HFFc6 (cell line): Measurements from ENCODE around the gene OR2T29. TPM values are rescaled to one million over a fixed set of nuclear protein-coding genes. Genes with fewer than 3 reads are reported as not detected.
"Not testable (repeated sequence)": the region's sequence is repeated elsewhere in the genome, so short reads cannot be mapped to it uniquely, and the experiment has no call there.

Experiments used
- DNase-seq: peaks from one replicate; pipeline ENCODE4 v3.0.0-alpha.2; 2018
- H3K27ac Mint-ChIP-seq: 2 replicates; pipeline ENCODE4 v1.8.0; 2020; ENCODE audit warnings: mild to moderate bottlenecking, mixed read lengths
- H3K27me3 Mint-ChIP-seq: 2 replicates; pipeline ENCODE4 v1.8.0; 2021; ENCODE audit warnings: mild to moderate bottlenecking, moderate library complexity, mixed read lengths; ENCODE audit not compliant: insufficient read depth
- H3K36me3 Mint-ChIP-seq: 2 replicates; pipeline ENCODE4 v1.8.0; 2021; ENCODE audit warnings: low read depth, mixed read lengths
- H3K4me1 Mint-ChIP-seq: 2 replicates; pipeline ENCODE4 v1.8.0; 2020; ENCODE audit warnings: low read depth, mixed read lengths
- H3K4me3 Mint-ChIP-seq: 2 replicates; pipeline ENCODE4 v1.8.0; 2020; ENCODE audit warnings: mild to moderate bottlenecking, moderate library complexity, mixed read lengths
- H3K9me3 Mint-ChIP-seq: 2 replicates; pipeline ENCODE4 v1.8.0; 2020; ENCODE audit warnings: mild to moderate bottlenecking, mixed read lengths
- total RNA-seq, 6 experiments: library from RNA; stranded (reverse); fragmentation: NEBNext Ultra II Directional; extraction: Animal tissue kit (Norgen Biotek cat#: 25700); gene quantifications; 2 replicates in 1 of 6; 3 replicates in 5 of 6; pipeline ENCODE4 v1.2.3, GENCODE V29; 2021
- TF ChIP-seq, protein P1 (sequence below): fragments of 200-600 bp; sonication (generic); IDR thresholded peaks from 2 replicates; pipeline ENCODE4 v1.5.0; 2021; ENCODE audit warnings: antibody characterized with exemption, mild to moderate bottlenecking

Gene OR2T29
- total RNA-seq, 6 experiments from 2014 or later = not detected

DNA sequence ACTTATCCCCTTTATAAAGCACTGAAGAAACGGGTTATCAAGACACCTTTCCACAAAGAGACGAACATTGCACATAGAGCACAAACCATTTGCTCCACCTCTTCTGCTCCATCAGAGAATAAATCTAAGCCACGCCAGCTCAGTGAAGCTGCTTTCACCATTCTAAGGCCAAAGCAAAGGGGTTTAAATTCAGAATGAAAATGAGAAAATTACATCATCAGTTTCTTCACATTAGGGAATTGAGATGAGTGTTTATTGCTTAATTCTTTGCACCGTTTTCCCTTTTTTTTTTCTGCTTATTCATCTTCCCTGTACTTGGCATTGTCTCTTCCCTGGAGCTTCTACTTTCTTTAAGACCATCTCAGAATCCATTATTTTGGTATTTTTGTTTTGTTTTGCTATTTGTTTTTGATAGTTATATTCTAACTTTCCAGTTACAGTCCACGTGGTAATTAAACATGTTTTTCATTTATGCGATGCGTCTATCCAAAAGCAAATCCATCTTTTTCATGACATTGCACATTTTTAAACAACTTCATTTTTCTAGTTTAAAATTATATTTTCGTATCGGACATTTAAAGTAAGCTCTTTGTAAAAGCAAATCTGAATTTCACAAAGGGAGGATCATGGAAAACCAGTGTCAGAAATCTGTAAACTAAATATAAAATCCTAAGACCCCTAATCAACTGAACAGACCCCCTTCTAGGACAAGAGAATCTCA is 13.8 kb upstream of the OR2T29 start:
- Mint-ChIP-seq H3K36me3 (no peaks in the 10 kb centered on the region), H3K27me3 (no peaks in the 10 kb centered on the region), H3K4me3 (no peak overlapping the region), H3K4me1 (no peaks in the 10 kb centered on the region), H3K27ac (no peak overlapping the region), H3K9me3 (peaks cover 10% of the 10 kb centered on the region)
- TF ChIP-seq, protein P1, sequence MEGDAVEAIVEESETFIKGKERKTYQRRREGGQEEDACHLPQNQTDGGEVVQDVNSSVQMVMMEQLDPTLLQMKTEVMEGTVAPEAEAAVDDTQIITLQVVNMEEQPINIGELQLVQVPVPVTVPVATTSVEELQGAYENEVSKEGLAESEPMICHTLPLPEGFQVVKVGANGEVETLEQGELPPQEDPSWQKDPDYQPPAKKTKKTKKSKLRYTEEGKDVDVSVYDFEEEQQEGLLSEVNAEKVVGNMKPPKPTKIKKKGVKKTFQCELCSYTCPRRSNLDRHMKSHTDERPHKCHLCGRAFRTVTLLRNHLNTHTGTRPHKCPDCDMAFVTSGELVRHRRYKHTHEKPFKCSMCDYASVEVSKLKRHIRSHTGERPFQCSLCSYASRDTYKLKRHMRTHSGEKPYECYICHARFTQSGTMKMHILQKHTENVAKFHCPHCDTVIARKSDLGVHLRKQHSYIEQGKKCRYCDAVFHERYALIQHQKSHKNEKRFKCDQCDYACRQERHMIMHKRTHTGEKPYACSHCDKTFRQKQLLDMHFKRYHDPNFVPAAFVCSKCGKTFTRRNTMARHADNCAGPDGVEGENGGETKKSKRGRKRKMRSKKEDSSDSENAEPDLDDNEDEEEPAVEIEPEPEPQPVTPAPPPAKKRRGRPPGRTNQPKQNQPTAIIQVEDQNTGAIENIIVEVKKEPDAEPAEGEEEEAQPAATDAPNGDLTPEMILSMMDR = no peak
- DNase-seq = no peak

DNA sequence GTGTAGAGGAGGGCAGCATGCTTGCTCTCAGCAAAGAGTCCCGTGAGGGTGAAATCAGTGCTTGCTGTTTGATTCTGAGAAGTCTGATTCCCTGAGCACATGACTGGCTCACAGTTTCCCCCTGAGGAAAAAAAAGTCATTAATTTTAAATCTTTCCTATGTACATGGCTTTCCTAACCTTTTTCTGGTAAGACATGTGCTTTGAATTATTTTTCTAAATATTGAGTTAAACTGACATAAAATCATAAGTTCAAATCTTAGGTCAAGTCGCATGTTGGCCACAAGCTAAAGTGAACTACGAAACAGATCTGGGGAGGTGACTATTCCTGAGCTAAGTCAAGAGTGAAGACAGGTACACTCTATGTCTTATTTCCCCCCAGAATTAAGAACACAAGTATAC is 12.1 kb upstream of the OR2T29 start, which contains the start of gene OR2T34:
OR2T34 (minus strand) TSS at position 101 of the 400 bp plus-strand sequence; CDS start at position 101, 0 bp downstream.
- H3K27me3 Mint-ChIP-seq, H3K9me3 Mint-ChIP-seq, H3K36me3 Mint-ChIP-seq, H3K4me3 Mint-ChIP-seq, H3K27ac Mint-ChIP-seq, DNase-seq, H3K4me1 Mint-ChIP-seq: not testable (repeated sequence)

DNA sequence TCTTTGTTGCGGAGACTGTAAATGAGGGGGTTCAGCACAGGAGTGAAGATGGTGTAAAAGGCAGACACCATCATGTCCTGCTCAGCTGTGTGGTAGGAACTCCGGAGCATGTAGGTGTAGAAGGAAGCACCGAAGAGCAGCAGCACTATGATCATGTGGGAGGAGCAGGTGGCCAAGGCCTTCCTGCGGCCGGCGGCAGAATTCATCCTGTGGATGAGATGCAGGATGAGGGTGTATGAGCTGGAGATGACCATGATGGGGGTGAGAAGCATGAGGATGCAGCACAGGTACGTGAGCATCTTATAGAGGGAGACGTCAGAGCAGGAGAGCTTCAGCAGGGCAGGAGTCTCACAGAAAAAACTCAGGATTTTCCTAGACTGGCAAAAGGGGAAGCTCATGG is 11.3 kb upstream of the OR2T29 start:
- not testable (repeated sequence) for H3K4me3 Mint-ChIP-seq, DNase-seq, H3K9me3 Mint-ChIP-seq, H3K36me3 Mint-ChIP-seq, H3K27me3 Mint-ChIP-seq, H3K4me1 Mint-ChIP-seq, H3K27ac Mint-ChIP-seq

DNA sequence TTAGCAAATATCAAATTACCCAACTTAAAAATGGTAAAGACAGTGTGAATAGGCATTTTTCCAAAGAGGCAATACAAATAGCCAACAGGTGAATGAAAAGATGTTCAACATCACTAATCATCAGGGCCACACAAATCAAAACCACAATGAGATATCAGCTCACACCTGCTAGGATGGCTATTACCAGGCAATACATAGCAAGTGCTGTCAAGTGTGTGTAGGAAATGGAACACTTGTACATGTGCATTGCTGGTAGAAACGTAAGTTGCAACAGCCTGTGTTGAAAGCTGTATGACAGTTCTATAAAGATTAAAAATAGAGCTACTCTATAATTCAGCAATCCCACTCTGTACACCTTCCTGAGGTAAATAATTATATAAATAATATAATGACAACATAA is 9.5 kb upstream of the OR2T29 start:
- H3K4me3 Mint-ChIP-seq, H3K9me3 Mint-ChIP-seq, H3K4me1 Mint-ChIP-seq, H3K36me3 Mint-ChIP-seq, H3K27me3 Mint-ChIP-seq, DNase-seq, H3K27ac Mint-ChIP-seq: not testable (repeated sequence)

DNA sequence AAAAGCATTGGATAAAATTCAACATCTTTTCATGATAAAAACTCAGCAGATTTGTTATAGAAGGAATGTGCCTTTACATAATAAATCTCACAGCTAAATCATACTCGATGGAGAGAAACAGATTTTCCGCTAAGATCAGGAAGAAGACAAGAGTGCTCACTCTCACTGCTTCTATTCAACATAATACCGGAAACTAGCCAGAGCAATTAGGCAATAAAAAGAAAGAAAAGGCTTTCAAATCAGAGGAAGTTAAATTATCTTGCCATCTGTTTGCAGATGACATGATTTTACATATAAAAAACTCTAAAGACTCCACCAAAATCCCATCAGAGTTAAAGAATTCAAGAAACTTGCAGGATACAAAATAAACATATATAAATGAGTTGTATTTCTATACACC is 8.2 kb upstream of the OR2T29 start:
- H3K36me3 Mint-ChIP-seq, H3K27me3 Mint-ChIP-seq, H3K4me3 Mint-ChIP-seq, DNase-seq, H3K4me1 Mint-ChIP-seq, H3K9me3 Mint-ChIP-seq, H3K27ac Mint-ChIP-seq: not testable (repeated sequence)

DNA sequence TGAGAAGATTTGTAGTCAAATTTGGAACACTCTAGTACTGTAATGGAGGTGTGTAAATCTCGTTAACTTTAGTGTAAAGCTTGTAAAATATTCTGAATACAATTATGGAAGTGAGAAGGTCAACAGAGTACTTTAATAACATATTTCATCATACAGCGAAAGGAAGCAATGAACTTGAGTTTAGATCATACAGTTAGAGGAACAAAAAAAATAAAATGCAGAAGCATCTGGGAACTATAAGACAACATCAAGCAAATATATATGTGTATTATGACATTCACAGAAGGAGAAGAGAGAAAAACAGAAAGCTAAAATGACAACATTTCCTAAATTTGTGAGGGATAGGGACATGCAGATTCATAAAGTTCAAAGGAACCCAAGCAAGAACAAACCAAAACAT is 6.5 kb upstream of the OR2T29 start:
- H3K9me3 Mint-ChIP-seq, H3K27me3 Mint-ChIP-seq, H3K4me1 Mint-ChIP-seq: not testable (repeated sequence)

DNA sequence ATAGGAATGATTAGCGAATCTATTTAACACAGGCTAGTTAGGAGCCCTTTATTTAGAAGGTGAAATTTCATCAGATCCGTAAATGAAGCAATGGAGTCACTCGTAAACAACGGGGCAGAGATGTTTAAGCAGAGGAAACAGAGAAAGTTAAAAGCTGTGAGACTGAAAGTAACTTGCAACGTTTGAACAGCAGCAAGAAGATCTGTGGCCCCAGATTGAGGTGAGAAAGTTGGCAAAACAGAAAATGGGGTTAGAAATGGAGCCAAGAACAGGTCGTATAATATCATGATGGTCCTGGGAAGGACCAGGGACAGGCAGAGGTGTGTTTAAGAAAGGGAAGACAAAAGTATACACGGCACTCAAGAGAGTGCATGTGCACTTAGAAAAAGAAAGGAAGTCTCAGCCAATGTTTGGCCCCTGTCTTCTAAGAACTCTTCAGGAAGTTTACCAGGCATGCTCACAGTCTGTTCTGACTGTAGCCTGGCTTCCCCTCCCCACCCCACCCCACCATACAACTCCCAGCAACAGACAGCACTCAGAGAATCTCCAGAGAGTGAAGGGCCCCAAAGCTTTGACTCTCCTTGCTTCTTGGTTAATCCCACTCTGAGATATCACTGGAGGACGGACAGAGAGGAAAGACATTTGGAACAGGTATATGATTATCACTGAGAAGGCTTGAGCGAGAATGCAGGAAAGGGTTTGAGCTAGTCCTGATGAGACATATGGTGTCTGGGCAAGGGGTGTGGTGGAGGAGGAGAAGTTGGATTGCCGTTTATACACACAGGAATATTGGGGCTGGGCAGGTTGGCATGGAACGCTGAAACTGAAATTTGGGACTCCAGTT is 3.2 kb upstream of the OR2T29 start:
- not testable (repeated sequence) for H3K4me3 Mint-ChIP-seq, H3K27ac Mint-ChIP-seq, H3K9me3 Mint-ChIP-seq, H3K4me1 Mint-ChIP-seq, DNase-seq, H3K27me3 Mint-ChIP-seq, H3K36me3 Mint-ChIP-seq

More for the DNA sequence above, 6.5 kb upstream of the OR2T29 start:
- not testable (repeated sequence) for H3K36me3 Mint-ChIP-seq, H3K4me3 Mint-ChIP-seq, H3K27ac Mint-ChIP-seq, DNase-seq

DNA sequence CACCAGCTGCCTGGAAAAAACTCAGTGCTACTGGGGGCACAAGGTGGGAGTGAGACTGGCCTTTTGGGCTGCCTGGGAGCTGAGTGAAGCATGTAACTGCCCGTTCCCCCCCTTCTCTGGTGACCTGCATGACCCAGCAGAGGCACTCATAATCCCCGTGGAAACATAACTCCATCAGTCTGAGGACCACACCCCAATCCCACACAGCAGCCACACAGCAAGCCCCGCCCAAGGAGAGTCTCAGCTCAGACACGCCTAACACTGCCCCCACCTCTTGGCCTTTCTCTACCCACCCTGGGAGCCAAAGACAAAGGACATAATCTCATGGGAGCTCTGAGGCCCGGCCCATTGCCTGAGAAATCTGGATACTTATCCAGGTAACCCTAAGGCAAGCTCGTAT is 11.5 kb downstream of the OR2T29 start:
- H3K9me3 Mint-ChIP-seq, H3K4me1 Mint-ChIP-seq, H3K27ac Mint-ChIP-seq, H3K4me3 Mint-ChIP-seq, H3K27me3 Mint-ChIP-seq, H3K36me3 Mint-ChIP-seq, DNase-seq: not testable (repeated sequence)

DNA sequence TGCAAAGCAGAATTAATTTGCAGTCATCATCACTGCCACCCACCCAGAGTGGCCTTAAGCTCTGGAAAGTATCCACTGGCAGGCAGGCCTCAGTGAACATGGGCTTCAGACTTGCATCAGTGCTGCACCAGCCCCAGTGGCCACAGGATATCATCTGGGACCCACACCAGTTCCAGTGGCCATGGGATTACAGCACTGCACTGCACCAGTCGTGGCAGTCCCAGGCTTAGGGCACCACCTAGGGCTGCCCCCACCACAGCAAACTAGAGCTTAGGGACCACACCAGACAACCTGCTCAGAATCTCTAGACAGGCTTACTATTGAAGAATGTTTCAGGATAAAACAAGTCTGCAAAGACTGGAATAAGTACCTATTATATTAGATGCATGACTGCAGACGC is 15.2 kb downstream of the OR2T29 start:
- not testable (repeated sequence) for H3K27ac Mint-ChIP-seq, H3K9me3 Mint-ChIP-seq, DNase-seq, H3K36me3 Mint-ChIP-seq, H3K27me3 Mint-ChIP-seq, H3K4me3 Mint-ChIP-seq, H3K4me1 Mint-ChIP-seq

DNA sequence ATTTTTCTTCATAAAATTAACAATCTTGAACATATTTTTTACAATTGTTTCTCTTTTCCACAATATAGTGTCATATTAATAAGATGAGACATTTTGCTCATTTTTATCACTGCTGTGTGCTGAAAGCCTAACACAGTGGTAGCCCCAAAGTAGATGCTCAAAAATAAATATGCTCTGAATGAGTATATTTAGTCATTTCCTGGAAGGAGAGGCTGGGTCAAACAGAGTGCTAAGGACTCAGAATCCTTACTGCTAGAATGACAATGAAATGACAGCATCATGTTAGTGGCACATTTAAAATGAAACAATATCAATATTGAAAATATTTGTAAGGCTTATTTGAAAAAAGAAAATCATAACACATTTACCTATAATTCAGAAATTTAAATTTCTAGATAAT is 25.1 kb downstream of the OR2T29 start:
- not testable (repeated sequence) for H3K36me3 Mint-ChIP-seq, H3K4me3 Mint-ChIP-seq, DNase-seq, H3K9me3 Mint-ChIP-seq, H3K4me1 Mint-ChIP-seq, H3K27ac Mint-ChIP-seq, H3K27me3 Mint-ChIP-seq
